Thyroid gland (tissue), 4 donors: ENCODE results near the gene SOD3. TPM values are rescaled to one million over a fixed set of nuclear protein-coding genes. Genes with fewer than 3 reads are reported as not detected.

Experiments
- DNase-seq, 2 donors: peaks; one replicate each; pipeline ENCODE4 v3.0.0-alpha.2; 2019
- H3K27ac ChIP-seq, 3 donors: fragments of 200-600 bp; sonication (generic); 1 replicate in 2 of 3; 2 replicates in 1 of 3; pipeline ENCODE4 v1.5.1; 2016 to 2019; ENCODE audit warnings: mild to moderate bottlenecking in 1 of 3, moderate library complexity in 1 of 3
- H3K27me3 ChIP-seq: fragments of 200-600 bp; sonication (generic); one replicate; pipeline ENCODE4 v1.5.1; 2019
- H3K36me3 ChIP-seq, 2 donors: fragments of 200-600 bp; sonication (generic); one replicate each; pipeline ENCODE4 v1.5.1; 2016 to 2019
- H3K4me1 ChIP-seq, 2 donors: fragments of 200-600 bp; sonication (generic); one replicate each; pipeline ENCODE4 v1.5.1; 2017 to 2019
- H3K4me3 ChIP-seq, 3 donors: fragments of 200-600 bp; sonication (generic); replicated peaks in 1 of 3; 1 replicate in 2 of 3; 2 replicates in 1 of 3; pipeline ENCODE4 v1.5.1; 2016; ENCODE audit warnings: mild to moderate bottlenecking in 1 of 3
- H3K9me3 ChIP-seq: fragments of 200-600 bp; sonication (generic); one replicate; pipeline ENCODE4 v1.5.1; 2017
- POLR2A ChIP-seq, 2 donors: fragments of 450-650 bp; IDR thresholded peaks; one replicate each; pipeline ENCODE4 v1.6.1; 2017; ENCODE audit warnings: antibody characterized with exemption in 2 of 2, mild to moderate bottlenecking in 2 of 2, moderate library complexity in 1 of 2
- WGBS, 2 donors: methylation state at CpG; one replicate each; pipeline ENCODE4 v1.1.5; 2017; 5-methylcytosine and 5-hydroxymethylcytosine counted together
- intact Hi-C: fragments of 100-400 bp; cut with DNase I; formaldehyde crosslinking; loops from one replicate; pipeline ENCODE4 v1.15.1; 2023
- total RNA-seq, 4 donors: library from RNA; depleted of rRNA; stranded (reverse); fragments of >200 nt; gene quantifications; one replicate each; pipeline ENCODE4 v1.2.3, GENCODE V29; 2016
- TF ChIP-seq, protein P1 (sequence below), 6 experiments: fragments of 200-600 bp in 3 of 6; fragments of 450-650 bp in 3 of 6; sonication (generic) in 3 of 6; IDR thresholded peaks; one replicate each; pipeline ENCODE4 v1.5.1; 2016 to 2019; ENCODE audit warnings: antibody characterized with exemption in 6 of 6, mild to moderate bottlenecking in 2 of 6, inconsistent platforms in 1 of 6, moderate library complexity in 1 of 6

SOD3 gene
- total RNA-seq, 4 donors from 2014 or later = 140 to 215 (median 162) TPM

- intact Hi-C loops = loop anchor here (10.0 kb wide), 1 partner anchor 115 kb away; the partner anchor contains the start of gene CCDC149
- Histone ChIP-seq H3K4me1 (peaks cover 15 to 40% of the 10 kb centered on the region in 2 donors), H3K27me3 (no peaks in the 10 kb centered on the region), H3K36me3 (no peaks in the 10 kb centered on the region), H3K4me3 (no peak overlapping the region), H3K27ac (no peak overlapping the region), H3K9me3 (no peaks in the 10 kb centered on the region)
- 61 to 65% methylated on average over 20 to 28 of the region's 103 CpGs for WGBS, 2 donors
- peak in 1 of 2 donors; percentile 17 for DNase-seq
- no peak for TF ChIP-seq POLR2A (IDR thresholded peaks at IDR 0.05)
- TF ChIP-seq, protein P1, sequence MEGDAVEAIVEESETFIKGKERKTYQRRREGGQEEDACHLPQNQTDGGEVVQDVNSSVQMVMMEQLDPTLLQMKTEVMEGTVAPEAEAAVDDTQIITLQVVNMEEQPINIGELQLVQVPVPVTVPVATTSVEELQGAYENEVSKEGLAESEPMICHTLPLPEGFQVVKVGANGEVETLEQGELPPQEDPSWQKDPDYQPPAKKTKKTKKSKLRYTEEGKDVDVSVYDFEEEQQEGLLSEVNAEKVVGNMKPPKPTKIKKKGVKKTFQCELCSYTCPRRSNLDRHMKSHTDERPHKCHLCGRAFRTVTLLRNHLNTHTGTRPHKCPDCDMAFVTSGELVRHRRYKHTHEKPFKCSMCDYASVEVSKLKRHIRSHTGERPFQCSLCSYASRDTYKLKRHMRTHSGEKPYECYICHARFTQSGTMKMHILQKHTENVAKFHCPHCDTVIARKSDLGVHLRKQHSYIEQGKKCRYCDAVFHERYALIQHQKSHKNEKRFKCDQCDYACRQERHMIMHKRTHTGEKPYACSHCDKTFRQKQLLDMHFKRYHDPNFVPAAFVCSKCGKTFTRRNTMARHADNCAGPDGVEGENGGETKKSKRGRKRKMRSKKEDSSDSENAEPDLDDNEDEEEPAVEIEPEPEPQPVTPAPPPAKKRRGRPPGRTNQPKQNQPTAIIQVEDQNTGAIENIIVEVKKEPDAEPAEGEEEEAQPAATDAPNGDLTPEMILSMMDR (IDR thresholded peaks at IDR 0.05) = no peak
These were observed 4.4 kb downstream of the SOD3 start for GRCh38 chr4:24799544-24800324.

DNA sequence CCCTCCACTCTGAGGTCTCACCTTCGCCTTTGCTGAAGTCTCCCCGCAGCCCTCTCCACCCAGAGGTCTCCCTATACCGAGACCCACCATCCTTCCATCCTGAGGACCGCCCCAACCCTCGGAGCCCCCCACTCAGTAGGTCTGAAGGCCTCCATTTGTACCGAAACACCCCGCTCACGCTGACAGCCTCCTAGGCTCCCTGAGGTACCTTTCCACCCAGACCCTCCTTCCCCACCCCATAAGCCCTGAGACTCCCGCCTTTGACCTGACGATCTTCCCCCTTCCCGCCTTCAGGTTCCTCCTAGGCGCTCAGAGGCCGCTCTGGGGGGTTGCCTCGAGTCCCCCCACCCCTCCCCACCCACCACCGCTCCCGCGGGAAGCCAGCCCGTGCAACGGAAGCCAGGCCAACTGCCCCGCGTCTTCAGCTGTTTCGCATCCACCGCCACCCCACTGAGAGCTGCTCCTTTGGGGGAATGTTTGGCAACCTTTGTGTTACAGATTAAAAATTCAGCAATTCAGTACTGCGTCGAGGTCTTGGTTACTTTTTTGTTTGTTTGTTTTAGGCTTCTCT lies 5.0 kb downstream of the SOD3 start:
- Histone ChIP-seq H3K36me3 (no peaks in the 10 kb centered on the region), H3K27ac (peak overlapping the region in 1 of 3 donors; percentile 24), H3K9me3 (no peaks in the 10 kb centered on the region), H3K4me3 (no peak overlapping the region), H3K4me1 (peaks cover 17 to 43% of the 10 kb centered on the region in 2 donors), H3K27me3 (no peaks in the 10 kb centered on the region)
- intact Hi-C loops = no loop called here
- DNase-seq = no peak
- WGBS, 2 donors = 43% methylated on average over 23 to 25 of the region's 25 CpGs
- no peak for TF ChIP-seq POLR2A (IDR thresholded peaks at IDR 0.05)
- TF ChIP-seq, protein P1 (IDR thresholded peaks at IDR 0.05) = no peak

GRCh38 chr4:24801136-24801855 lies 5.9 kb downstream of the SOD3 start:
- TF ChIP-seq, protein P1 (IDR thresholded peaks at IDR 0.05) = no peak
- no peak for TF ChIP-seq POLR2A (IDR thresholded peaks at IDR 0.05)
- no peak overlapping the region for H3K4me3 ChIP-seq
- intact Hi-C loops = no loop called here
- no peak for DNase-seq
- H3K27ac ChIP-seq = peak overlapping the region in 1 of 3 donors; percentile 17
- H3K36me3 ChIP-seq = no peaks in the 10 kb centered on the region
- WGBS, 2 donors = 70 to 79% methylated on average over 10 of the region's 10 CpGs
- no peaks in the 10 kb centered on the region for H3K9me3 ChIP-seq
- H3K4me1 ChIP-seq = peaks cover 17 to 39% of the 10 kb centered on the region in 2 donors
- H3K27me3 ChIP-seq = no peaks in the 10 kb centered on the region

DNA sequence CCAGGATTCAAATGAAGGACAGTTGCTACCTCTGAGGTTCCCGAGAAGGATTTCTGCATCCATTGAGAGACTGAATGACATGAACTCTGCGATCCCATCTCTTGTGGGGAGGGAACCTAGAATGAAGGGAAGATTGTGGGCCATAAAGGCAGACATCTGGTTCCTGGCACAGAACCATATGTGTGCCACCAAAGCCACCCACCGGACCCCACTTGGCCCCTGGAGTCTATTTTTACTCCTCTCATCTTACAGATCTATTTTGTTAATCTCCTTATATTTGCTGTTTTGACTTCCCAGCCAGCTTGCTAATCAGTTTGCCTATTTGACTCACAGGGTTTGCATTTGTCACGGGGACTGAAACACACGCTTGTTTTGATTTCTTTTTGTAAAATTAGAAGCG lies 7.3 kb downstream of the SOD3 start:
- H3K4me3 ChIP-seq = no peak overlapping the region
- 89 to 94% methylated on average over 6 of the region's 6 CpGs for WGBS, 2 donors
- no peak for DNase-seq
- H3K27ac ChIP-seq = no peak overlapping the region
- no peaks in the 10 kb centered on the region for H3K36me3 ChIP-seq
- H3K4me1 ChIP-seq = peaks cover 17 to 31% of the 10 kb centered on the region in 2 donors
- intact Hi-C loops = no loop called here
- H3K9me3 ChIP-seq = no peaks in the 10 kb centered on the region
- no peak for TF ChIP-seq POLR2A (IDR thresholded peaks at IDR 0.05)
- TF ChIP-seq, protein P1 (IDR thresholded peaks at IDR 0.05) = no peak
- H3K27me3 ChIP-seq = no peaks in the 10 kb centered on the region
